NOMO-1 treated with dmso at 0.1 percent for 144 hours (cell line): ENCODE data around the gene LIN7B.
"Not testable (repeated sequence)": the region's sequence is repeated elsewhere in the genome, so short reads cannot be mapped to it uniquely, and the experiment has no call there.

Experiments used
- DNase-seq: peaks from one replicate; lab custom pipeline; 2025; ENCODE audit not compliant: unreplicated experiment; lab: John Stamatoyannopoulos, UW

LIN7B gene

DNA sequence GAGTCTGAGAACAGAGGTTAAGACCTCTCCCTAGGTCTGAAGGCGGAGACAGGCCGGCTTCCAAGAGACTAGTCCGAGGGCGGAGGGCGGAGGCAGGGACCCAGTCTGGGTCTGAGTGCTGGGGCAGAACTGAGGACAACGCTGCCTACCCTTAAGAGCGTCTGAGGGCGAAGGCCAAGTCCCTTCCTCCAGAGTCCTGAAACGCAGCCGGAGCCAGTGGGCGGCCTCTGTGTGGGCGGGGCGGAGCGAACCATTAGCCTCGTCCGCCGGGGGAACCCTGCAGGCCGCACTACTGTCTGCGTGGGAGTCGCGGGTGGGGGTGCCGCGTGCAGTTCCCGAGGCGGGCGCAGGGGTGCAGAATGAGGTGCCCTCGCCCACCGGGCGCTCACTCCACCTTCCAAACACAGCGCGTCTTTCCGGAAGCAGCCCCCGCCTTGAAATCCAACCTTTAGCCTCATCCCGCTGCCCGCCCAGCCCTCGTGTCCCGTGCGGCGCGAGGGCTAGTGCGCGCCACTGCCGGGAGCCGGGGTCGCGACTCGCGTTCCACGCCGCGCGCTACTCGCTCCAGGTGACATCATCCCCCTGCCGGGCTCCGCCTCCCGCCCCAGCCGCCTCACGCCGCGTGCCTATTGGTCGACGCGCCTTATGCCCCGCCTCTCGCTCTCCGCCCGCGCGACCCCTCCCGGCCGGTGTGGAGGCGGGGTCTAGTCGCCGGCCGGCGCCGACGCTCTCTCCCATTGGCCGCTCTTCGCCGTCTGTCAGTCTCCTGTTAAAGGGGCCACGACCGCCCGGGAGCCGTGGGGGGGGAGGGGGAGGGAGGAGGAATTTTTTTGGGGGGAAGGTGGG lies 4.6 kb downstream of the LIN7B start, which contains the start of gene C19orf73:
C19orf73 (minus strand) TSS at position 579 of the 846 bp plus-strand sequence; CDS start at position 458, 121 bp downstream.
- peak; percentile 95 for DNase-seq

DNA sequence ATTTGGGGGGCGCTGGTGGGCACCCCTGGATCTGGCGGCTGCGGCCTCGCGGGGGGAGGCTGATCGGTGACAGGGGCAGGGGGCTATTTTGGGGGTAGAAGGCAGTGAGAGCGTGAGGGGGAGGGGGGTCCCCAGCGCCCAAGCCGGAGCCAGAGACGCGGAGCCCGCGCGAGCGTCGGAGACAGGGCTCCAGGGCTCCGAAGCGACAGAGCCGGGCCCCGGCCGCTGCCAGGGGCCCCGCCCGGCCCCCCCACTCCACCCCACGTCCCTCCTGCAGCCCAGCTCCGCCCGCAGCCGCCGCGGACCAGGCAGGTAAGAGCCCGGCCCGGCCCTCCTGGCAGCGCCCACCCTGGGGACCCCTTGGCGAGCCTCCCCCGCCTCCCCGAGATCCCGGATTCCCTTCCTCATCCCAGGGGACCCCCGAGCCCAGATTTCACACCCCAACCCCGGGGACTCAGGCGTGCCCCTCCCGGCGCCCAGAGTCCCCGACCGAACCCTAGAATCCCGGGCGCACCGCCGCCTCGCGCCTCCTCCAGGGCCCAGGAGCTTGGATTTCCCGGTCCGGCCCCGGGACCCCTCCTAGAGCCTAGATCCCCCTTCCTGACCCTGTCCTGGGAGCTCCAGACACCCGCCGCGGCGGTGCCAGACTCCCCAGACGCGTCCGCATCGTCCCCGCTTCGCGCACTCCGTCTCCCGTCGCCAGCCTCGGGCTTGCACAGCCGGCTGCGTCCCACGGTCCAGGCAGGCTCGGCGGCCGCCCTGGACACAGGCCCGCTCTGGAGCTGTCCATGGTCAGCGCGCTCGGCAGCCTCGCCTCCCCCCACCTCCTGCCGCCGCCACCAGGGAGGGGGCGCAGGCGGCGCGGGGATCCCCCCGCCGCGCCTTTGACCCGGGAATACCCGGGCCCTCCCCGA lies 5.5 kb downstream of the LIN7B start, which contains the start of gene PPFIA3:
PPFIA3 (plus strand) TSS at position 134 of the 914 bp plus-strand sequence. CDS start 8,330 bp downstream, outside the sequence.
- no peak for DNase-seq

DNA sequence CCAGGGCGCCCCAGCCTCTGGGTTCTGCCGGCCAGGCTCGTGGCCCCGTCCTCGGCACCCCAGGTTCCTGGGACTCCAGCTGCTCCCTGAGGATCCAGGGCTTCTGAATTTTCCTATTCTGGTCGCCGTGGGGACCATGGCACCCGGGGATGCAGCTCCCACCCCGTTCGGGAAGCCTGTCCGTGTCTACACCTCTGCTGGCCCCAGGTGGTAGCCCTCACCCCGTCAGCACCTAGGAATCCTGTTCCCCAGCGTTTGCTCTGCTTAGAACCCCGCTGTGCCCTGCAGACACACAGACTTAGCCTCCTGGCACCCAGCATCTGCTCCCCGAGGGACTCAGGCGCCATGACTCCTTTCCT lies 6.1 kb downstream of the LIN7B start:
- no peak for DNase-seq

DNA sequence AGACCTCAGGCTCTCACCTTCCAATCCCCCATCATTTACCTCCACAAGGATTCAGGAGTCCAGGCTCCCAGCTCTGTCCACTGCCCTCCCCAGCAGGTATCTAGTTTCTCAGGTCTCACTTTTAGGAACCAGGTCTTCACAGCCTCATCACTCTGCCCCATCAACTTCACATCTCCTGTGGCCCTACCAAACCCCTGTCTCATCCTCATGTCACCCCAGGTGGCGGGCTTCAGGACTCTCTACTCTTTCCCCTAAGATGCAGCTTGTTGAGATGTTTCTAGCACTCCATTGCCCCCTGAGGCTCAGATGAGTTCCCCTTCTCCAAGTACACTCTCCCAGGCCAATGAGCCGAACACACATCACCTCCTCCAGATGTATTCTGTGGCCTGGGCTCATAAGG lies 6.7 kb downstream of the LIN7B start:
- no peak for DNase-seq

DNA sequence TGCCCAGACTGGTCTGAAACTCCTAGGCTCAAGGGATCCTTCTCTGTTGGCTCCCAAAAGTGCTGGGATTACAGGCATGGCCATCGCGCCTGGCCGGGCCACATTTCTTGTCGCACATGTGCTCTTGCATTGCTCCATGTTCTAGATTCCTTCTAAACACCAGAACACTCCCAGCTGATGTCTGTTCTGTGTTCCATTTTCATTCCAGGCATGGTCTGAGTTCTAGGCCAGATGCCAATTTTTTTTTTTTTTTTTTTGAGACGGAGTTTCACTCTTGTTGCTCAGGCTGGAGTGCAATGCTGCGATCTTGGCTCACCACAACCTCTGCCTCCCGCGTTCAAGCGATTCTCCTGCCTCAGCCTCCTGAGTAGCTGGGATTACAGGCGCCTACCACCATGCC lies 7.7 kb downstream of the LIN7B start:
- DNase-seq: not testable (repeated sequence)

DNA sequence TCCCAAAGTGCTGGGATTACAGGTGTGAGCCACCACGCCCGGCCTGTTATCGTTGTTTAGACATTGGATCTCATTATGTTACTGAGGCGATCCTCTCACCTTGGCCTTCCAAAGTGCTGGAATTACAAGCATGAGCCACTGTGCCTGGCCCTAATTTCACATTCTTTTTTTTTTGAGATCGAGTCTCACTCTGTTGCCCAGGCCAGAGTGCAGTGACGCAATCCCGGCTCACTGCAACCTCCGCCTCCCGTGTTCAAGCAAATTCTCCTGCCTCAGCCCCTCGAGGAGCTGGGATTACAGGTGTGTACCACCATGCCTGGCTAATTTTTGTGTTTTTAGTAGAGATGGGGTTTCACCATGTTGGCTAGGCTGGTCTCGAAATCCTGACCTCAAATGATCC lies 9.1 kb downstream of the LIN7B start:
- DNase-seq: not testable (repeated sequence)

DNA sequence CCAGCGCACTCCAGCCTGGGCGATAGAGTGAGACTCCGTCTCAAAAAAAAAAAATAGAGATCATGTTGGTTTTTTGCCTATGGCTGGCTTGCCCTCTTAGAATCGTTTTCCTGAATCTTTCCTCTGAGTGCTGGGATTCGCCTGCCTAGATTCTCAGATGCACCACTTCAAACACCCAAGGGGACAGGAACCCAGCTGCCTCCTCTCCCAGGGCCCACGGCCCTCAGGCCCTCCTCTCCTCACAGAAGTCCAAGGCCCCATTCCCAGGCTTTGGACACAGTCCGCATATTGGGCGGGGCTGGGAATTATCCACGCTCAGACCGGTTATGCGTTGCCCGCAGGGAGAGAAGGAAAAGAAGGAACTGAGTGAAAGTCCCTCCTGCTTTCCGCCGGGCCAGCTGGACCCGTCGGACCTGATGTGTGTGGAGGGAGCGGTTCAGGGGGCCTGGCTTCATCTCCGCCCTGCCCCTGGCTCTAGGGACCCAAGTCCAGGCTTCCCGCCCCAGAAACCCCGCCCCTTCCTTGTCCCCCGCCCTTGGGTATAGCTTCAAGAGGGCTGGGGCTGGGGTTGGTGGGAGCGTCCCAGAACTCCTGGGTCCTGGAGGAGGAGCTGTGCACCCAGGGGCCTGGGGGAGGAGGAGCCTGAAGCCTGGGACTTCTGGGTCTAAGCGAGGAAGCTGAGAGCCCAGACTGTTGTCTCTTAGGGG lies 11.0 kb downstream of the LIN7B start:
- DNase-seq: no peak

DNA sequence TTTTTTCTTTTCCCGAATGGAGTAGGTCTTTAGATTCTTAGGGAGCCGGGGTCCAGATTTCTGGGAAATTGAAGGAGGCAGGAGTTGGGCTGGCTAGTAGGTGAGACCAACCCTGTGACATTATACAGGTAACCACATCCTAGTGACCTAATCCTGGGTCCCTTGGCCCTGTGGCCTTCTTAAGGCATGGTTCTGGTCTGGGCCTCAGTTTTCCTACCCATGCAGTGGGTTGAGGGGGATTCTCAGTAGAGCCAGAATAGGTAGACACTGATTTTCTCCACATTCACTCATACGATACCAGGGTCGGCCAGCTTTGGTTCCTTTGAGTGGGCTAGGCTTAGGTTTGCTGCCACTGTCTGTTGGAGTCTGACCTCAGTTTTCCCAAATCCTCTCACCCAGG lies 12.4 kb downstream of the LIN7B start:
- no peak for DNase-seq

DNA sequence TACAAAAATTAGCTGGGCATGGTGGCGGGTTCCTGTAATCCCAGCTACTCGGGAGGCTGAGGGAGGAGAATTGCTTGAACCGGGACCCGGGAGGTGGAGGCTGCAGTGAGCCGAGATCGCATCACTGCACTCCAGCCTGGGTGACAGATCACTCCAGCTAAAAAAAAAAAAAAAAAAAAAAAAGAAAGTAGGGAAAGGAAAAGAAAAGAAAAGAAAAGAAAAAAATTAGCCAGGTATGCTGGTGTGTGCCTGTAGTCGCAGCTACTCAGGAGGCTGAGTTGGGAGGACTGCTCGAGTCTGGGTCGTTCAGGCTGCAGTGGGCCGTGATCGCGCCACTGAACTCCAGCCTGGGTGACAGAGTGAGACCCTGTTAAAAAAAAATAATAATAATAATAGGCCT lies 13.1 kb downstream of the LIN7B start:
- not testable (repeated sequence) for DNase-seq

DNA sequence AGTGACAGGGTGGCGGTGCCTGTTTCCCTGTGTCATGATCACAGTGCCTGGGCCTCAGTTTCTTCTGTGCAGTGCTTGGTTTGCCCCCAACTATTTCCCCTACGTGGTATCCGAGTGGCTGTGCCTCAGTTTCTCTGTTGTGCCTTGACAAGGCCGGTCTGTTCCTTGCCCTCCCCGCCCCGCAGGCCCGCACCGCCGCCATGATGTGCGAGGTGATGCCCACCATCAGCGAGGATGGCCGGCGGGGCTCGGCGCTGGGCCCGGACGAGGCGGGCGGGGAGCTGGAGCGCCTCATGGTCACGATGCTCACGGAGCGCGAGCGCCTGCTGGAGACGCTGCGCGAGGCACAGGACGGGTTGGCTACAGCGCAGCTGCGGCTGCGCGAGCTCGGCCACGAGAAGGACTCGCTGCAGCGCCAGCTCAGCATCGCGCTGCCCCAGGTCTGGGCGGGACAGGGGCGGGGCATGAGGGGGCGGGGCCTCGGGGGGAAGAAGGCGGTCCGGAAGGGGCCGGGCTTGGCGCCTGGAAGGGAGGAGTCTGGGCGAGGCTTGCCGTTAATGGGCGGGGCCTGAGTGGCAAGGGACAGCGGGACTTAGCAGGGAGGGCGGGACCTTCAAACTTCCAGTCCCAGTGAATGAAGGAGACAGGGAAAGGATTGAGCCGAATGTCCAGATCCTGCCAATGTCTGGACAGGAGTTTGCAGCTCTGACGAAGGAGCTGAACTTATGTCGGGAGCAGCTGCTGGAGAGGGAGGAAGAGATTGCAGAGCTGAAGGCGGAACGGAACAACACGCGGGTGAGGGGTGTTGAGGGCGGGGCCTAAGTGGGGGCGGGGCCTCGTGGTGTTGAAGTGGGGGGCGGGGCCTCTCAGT lies 13.7 kb downstream of the LIN7B start:
- peak; percentile 88 for DNase-seq

DNA sequence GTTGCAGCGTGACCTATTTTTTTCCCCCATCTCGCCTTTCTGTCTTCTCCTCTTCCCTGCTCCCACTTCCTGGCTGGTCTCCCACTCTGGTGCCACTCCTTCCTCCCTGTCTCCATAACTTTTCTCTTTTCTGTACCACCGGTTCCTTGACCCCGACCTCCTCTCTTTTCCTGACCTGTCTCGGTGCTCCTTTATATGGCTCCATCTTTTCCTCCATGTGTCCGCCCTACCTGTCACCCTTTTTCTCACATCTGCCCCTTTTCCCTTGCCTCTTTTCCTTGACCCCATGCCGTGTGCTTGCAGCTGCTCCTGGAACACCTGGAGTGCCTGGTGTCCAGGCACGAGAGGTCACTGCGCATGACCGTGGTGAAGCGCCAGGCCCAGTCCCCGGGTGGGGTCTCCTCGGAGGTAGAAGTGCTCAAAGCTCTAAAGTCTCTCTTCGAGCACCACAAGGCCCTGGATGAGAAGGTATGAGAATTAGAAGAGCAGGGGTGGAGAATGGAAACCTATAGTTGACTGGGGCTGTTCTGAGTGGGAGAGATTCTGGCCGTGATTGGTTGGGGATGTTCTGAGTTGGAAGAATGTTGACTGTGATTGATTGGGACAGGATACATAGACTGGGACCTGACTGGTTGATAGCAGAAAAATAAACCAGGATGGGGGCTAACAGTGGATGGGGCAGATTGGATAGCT lies 14.5 kb downstream of the LIN7B start:
- no peak for DNase-seq

DNA sequence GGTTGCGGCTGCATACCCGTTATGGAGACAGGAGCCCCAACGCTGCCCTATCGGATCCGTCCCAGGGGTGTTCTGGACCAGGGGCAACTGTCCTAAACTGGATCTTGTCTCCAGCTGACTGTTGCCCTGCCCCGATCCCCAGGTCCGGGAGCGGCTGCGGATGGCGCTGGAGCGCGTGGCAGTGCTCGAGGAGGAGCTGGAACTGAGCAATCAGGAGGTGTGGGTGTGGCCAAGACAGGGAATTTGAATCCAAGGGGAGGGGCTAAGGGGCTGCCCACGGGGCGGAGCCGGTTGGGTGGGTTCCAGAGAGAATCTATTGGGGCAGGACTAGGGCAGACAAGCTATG lies 15.0 kb downstream of the LIN7B start:
- no peak for DNase-seq

DNA sequence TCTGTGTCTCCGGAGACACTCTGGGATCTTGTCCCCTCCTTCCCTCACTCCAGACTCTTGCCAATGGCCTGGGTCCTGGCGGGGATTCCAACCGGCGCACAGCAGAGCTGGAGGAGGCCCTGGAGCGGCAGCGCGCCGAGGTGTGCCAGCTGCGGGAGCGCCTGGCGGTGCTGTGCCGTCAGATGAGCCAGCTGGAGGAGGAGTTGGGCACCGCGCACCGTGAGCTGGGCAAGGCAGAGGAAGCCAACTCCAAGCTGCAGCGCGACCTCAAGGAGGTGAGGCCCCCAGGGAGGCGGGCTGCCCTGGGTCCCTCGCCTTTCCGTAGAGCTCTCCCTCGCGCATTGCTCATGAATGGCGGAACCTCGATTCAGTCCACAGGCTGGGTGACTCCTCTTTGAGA lies 16.2 kb downstream of the LIN7B start:
- no peak for DNase-seq

DNA sequence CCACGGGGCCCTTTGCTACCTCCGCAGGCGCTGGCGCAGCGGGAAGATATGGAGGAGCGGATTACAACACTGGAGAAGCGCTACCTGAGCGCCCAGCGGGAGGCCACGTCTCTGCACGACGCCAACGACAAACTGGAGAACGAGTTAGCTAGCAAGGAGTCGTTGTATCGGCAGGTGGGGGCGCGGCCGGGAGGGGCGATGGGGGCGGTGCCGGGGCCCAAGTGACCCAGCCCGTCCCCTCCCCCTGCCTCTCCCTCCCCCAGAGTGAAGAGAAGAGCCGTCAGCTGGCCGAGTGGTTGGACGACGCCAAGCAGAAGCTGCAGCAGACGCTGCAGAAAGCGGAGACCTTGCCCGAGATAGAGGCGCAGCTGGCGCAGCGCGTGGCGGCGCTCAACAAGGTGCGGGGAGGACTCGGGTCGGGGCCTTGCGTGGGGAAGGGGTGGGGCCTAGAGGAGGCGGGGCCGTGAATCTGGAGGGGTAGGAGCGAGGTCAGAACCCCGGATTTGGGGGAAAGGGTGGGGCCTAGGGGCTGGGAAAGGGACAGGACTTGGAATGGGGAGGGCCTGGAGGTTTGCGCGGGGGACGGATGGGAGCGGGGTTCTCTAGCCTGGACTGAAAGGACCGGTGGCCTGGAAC lies 18.9 kb downstream of the LIN7B start:
- no peak for DNase-seq

DNA sequence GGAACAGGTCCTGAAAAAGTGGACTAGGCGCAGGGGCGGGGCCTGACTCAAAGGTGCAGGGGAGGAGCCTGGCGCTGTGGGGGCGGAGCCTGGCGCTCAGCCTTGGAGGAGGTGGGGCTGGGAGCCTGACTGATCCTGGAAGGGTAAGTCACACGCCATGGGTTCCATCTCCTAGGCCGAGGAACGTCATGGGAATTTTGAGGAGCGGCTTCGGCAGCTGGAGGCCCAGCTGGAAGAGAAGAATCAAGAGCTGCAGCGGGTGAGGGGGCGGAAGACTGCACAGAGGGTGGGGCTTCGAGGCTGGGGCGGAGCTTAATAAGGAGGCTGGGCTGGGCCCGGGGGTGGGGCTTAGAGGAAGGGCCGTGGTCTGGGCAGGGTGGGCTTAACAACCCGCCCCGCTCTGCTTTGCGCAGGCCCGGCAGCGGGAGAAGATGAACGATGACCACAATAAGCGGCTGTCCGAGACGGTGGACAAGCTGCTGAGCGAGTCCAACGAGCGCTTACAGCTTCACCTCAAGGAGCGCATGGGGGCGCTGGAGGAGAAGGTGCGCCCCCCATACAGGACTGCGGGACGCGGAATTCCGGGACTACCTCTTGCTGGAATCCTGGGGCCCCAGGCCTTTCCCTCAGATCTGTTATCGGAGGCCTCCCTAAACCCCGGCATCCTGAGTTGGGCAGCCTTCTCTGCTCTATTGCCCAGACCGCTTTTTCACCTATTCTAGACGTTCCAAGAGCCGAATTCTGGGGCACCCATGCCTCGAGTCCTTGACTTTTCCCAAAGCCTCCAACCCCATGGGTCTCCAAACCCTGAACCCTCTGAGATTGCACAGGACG lies 19.7 kb downstream of the LIN7B start:
- DNase-seq: no peak

DNA sequence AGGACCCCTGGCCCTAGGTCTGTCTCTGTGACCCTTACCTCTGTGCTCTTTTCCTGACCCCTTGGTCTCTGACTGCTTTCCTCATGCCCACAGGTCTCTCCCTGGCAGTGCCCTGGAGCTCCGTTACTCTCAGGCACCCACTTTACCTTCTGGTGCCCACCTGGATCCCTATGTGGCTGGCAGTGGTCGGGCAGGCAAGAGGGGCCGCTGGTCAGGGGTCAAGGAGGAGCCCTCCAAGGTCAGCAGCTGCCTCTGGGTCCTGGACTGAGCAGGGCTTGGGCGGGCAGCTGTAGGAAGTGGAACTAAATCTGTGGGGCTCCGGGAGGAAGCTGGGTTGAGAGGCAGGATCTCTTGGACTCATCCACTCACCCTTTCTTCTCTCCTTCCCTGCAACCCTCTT lies 21.5 kb downstream of the LIN7B start:
- DNase-seq: no peak

DNA sequence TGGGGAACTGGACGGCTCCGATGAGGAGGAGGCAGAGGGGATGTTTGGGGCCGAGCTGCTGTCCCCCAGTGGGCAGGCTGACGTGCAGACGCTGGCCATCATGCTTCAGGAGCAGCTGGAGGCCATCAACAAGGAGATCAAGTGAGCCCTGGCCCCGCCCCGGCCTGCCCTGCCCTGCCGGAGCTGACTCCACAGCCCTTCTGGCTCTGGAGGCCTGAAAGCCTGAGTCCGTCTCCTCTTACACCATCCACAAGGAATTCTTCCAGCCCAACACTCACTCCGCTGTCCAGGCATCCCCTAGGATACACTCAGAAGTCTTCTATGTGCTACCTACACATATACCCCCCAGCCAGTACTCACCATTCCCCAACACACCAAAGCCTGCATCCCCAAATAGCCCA lies 22.6 kb downstream of the LIN7B start:
- DNase-seq: no peak

DNA sequence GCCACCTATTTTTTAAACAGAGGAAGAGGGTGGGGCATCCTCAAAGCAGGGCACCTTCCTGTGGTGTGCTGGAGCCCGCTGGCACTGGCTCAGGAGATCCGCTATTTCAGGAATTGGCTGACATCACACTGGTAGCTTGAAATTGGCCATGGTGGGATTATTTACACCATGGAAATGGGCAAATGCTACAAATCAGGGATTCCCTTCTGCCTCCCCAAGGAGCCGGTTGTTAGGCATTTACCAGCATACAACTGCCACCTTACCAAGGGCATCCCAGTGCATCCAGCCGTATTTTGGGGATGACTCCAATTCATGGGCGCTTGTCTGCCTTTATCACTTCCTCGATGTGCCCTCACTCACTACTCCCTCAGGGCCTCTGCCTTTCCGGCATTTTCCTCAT lies 26.8 kb downstream of the LIN7B start:
- DNase-seq: no peak
